ENCODE results near the gene GPC3.

GRCh38 chrX:133922390-133922771 lies 63.0 kb downstream of the GPC3 start:
- TF ChIP-seq CTCF (conservative IDR thresholded peaks at IDR 0.05) (no peak), ZFX (IDR thresholded peaks at IDR 0.05) (no peak)

Data from C4-2B (cell line).